HG03025 (cell line): Measurements from ENCODE around the gene IQGAP3.
"Not testable (repeated sequence)": the region's sequence is repeated elsewhere in the genome, so short reads cannot be mapped to it uniquely, and the experiment has no call there.

Source experiments
- ATAC-seq: cut with Tn5 transposase; IDR thresholded peaks from one replicate; pipeline ENCODE4 v1.9.1; 2021; ENCODE audit warnings: mild to moderate bottlenecking, moderate library complexity; ENCODE audit not compliant: unreplicated experiment, low FRiP score

Gene IQGAP3

GRCh38 chr1:156571919-156572662 is at the start of gene IQGAP3:
Gene IQGAP3 (minus strand): TSS chr1:156572565. CDS start chr1:156572529, 36 bp downstream.
- no peak for ATAC-seq

GRCh38 chr1:156619582-156619955 is 47.2 kb upstream of the IQGAP3 start:
- ATAC-seq = no peak

- no peak for ATAC-seq
These were observed 46.7 kb upstream of the IQGAP3 start, which contains the start of gene HAPLN2 for GRCh38 chr1:156618853-156619581. Gene HAPLN2 (plus strand): TSS chr1:156619415. CDS start chr1:156623491, 4,076 bp downstream.

GRCh38 chr1:156616463-156616862 is 44.1 kb upstream of the IQGAP3 start:
- no peak for ATAC-seq

- ATAC-seq = no peak
These were observed 43.6 kb upstream of the IQGAP3 start for GRCh38 chr1:156615946-156616345.

GRCh38 chr1:156612666-156613065 is 40.3 kb upstream of the IQGAP3 start:
- no peak for ATAC-seq

GRCh38 chr1:156610072-156610471 is 37.7 kb upstream of the IQGAP3 start:
- ATAC-seq = not testable (repeated sequence)

- ATAC-seq = no peak
These were observed 36.6 kb upstream of the IQGAP3 start for GRCh38 chr1:156608981-156609380.

- ATAC-seq = no peak
These were observed 35.8 kb upstream of the IQGAP3 start for GRCh38 chr1:156608036-156608674.

GRCh38 chr1:156607344-156607743 is 35.0 kb upstream of the IQGAP3 start:
- not testable (repeated sequence) for ATAC-seq

GRCh38 chr1:156602557-156602993 is 30.2 kb upstream of the IQGAP3 start:
- no peak for ATAC-seq

- no peak for ATAC-seq
These were observed 29.5 kb upstream of the IQGAP3 start for GRCh38 chr1:156601892-156602291.

GRCh38 chr1:156601122-156601830 is 28.9 kb upstream of the IQGAP3 start, which contains the start of gene GPATCH4:
Gene GPATCH4 (minus strand): TSS chr1:156601479.
- no peak for ATAC-seq

GRCh38 chr1:156600733-156601121 is 28.4 kb upstream of the IQGAP3 start:
- no peak for ATAC-seq

GRCh38 chr1:156599811-156600210 is 27.4 kb upstream of the IQGAP3 start:
- ATAC-seq = no peak

GRCh38 chr1:156598731-156599432 is 26.5 kb upstream of the IQGAP3 start:
- ATAC-seq = no peak

- no peak for ATAC-seq
These were observed 25.8 kb upstream of the IQGAP3 start for GRCh38 chr1:156598125-156598524.

GRCh38 chr1:156596426-156596825 is 24.1 kb upstream of the IQGAP3 start:
- ATAC-seq = no peak

GRCh38 chr1:156595016-156595415 is 22.7 kb upstream of the IQGAP3 start:
- ATAC-seq = no peak

- no peak for ATAC-seq
These were observed 21.8 kb upstream of the IQGAP3 start for GRCh38 chr1:156594190-156594589.
